GM19023 (cell line): ENCODE data around the gene HIC1.

Experiments used
- ATAC-seq: cut with Tn5 transposase; IDR thresholded peaks from one replicate; pipeline ENCODE4 v1.9.1; 2021; ENCODE audit warnings: mild to moderate bottlenecking, moderate library complexity; ENCODE audit not compliant: unreplicated experiment

HIC1 gene

GRCh38 chr17:2101448-2102257 lies 46.8 kb downstream of the HIC1 start:
- no peak for ATAC-seq

- no peak for ATAC-seq
These were observed 48.3 kb downstream of the HIC1 start for GRCh38 chr17:2102931-2103809.

GRCh38 chr17:2105663-2106062 lies 50.8 kb downstream of the HIC1 start:
- no peak for ATAC-seq

- ATAC-seq, result no peak
These were observed 51.5 kb downstream of the HIC1 start for GRCh38 chr17:2106308-2106955.

GRCh38 chr17:2107050-2107449 lies 52.1 kb downstream of the HIC1 start:
- no peak for ATAC-seq

GRCh38 chr17:2107506-2107905 lies 52.6 kb downstream of the HIC1 start:
- ATAC-seq, result no peak

- no peak for ATAC-seq
These were observed 53.3 kb downstream of the HIC1 start for GRCh38 chr17:2108170-2108569.

- ATAC-seq, result no peak
These were observed 55.5 kb downstream of the HIC1 start for GRCh38 chr17:2110436-2110835.

- ATAC-seq, result no peak
These were observed 56.8 kb downstream of the HIC1 start for GRCh38 chr17:2111691-2112090.
